Measurements from ENCODE around the gene CYB5R2. TPM values are rescaled to one million over a fixed set of nuclear protein-coding genes. Genes with fewer than 3 reads are reported as not detected.

The CYB5R2 gene
- 3.7 and 6.8 TPM in 2 replicates for total RNA-seq

DNA sequence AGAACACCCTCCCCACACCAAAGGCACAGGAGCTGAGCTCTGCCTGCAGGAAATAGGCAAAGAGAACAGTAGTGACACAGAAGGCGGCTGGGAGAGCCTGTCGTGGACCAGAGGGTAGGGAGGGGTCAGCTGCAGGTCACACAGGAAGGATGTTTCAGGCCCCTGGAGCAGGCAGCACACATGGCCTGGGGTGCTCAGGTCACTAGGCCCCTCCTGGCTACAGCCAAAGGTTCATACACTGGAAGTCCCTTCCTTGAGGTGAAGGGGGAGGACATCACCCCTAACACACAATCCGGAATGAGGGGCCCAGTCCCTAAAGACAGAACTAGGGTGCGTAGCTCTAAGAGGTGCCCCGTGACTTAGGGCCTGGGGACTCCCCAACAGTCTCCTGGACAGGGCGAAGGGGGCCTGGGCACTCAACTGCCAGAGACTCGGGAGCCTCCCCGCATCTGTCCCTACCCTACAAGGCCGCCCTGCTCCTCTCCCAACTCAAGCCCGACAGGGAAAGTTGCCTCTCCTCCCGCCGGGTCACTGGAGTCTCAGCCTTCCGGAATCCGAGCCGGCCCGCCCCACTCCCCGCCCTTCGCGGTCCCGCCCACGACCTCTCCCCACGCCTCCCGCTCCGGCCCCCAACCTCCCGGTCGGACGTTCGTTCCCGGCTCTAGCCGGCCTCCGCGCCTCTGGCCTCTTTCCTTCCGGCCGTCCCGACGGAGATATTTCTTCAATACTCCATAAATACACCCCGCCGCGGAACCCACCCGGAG lies at the start of gene CYB5R2:
Gene CYB5R2 (minus strand): TSS at position 541 of the 764 bp plus-strand sequence. CDS start 675 bp downstream, outside the sequence.

DNA sequence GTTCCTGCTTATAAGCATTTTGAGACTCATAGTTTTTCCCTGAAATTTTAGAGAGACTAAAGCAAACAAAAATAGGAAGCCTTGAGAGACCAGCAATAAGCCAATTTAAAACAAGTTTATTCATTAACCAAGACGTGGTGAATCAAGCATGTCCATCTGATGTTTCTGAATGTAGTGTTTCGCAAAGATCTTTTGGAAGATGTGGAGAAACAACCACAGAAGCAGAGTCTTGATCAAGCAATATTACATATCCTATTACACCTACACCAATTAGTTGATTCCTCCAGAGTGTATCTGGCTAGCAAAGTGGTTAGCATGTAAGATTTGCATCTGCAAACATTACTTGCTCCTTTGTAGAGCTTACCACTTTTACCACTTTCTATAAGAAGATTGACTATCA lies 33.1 kb upstream of the CYB5R2 start, which contains the start of gene OVCH2:
Gene OVCH2 (minus strand): TSS at position 101 of the 400 bp plus-strand sequence. CDS start 83 bp downstream, at position 18.

Other genes starting within 250 kb of the CYB5R2 start
- gene OLFML1, start 188.0 kb downstream of the CYB5R2 start, total RNA-seq, result 0.18 TPM in 1 of 2 replicates, not detected in the other
- 6.8 and 9.3 TPM in 2 replicates for gene PPFIBP2, start 159.5 kb downstream of the CYB5R2 start, total RNA-seq
- gene OVCH2, start 33.0 kb upstream of the CYB5R2 start, total RNA-seq, result not detected in 2 replicates
- not detected in 2 replicates for gene OR5P2, start 123.4 kb upstream of the CYB5R2 start, total RNA-seq
- not detected in 2 replicates for gene OR5P3, start 157.3 kb upstream of the CYB5R2 start, total RNA-seq